Mesenteric fat pad (tissue), 1 donor: ENCODE results near the gene PTMA. TPM values are rescaled to one million over a fixed set of nuclear protein-coding genes. Genes with fewer than 3 reads are reported as not detected.
A peak's percentile ranks its signal among the peaks of the same experiment; 100 is the strongest.
"Not testable (repeated sequence)": the region's sequence is repeated elsewhere in the genome, so short reads cannot be mapped to it uniquely, and the experiment has no call there.

Experiments used
- DNase-seq: peaks from one replicate; pipeline ENCODE4 v3.0.0-alpha.2; 2020; ENCODE audit warnings: low spot score
- total RNA-seq: library from RNA; stranded (reverse); fragmentation: NEBNext Ultra II Directional; extraction: Animal tissue kit (Norgen Biotek cat#: 25700); gene quantifications from one replicate; pipeline ENCODE4 v1.2.1, GENCODE V29; 2021
- donor health status: DM: yes; HTN: yes; CAD: no.

PTMA gene
- total RNA-seq, 1 donor from 2014 or later = 790 TPM

GRCh38 chr2:231714639-231715498, 6.5 kb downstream of the PTMA start:
- no peak for DNase-seq

GRCh38 chr2:231715499-231715837, 7.1 kb downstream of the PTMA start:
- DNase-seq = no peak

GRCh38 chr2:231715988-231716616, 7.8 kb downstream of the PTMA start:
- DNase-seq = no peak

- DNase-seq = no peak
These were observed 8.4 kb downstream of the PTMA start for GRCh38 chr2:231716666-231717280.

- DNase-seq = no peak
These were observed 9.2 kb downstream of the PTMA start for GRCh38 chr2:231717281-231718171.

- DNase-seq = no peak
These were observed 10.5 kb downstream of the PTMA start for GRCh38 chr2:231718799-231719198.

GRCh38 chr2:231720292-231720986, 12.1 kb downstream of the PTMA start:
- DNase-seq = no peak

- no peak for DNase-seq
These were observed 13.0 kb downstream of the PTMA start for GRCh38 chr2:231720987-231721966.

GRCh38 chr2:231722721-231723307, 14.5 kb downstream of the PTMA start:
- DNase-seq = no peak

GRCh38 chr2:231725476-231725875, 17.2 kb downstream of the PTMA start:
- DNase-seq = no peak

- peak; percentile 74 for DNase-seq
These were observed 18.0 kb downstream of the PTMA start for GRCh38 chr2:231726276-231726675.

- DNase-seq = peak; percentile 12
These were observed 19.3 kb downstream of the PTMA start for GRCh38 chr2:231727621-231728020.

- DNase-seq = no peak
These were observed 24.3 kb downstream of the PTMA start for GRCh38 chr2:231732604-231733003.

- DNase-seq = no peak
These were observed 29.4 kb downstream of the PTMA start for GRCh38 chr2:231737761-231738160.

GRCh38 chr2:231743376-231744116, 35.2 kb downstream of the PTMA start:
- no peak for DNase-seq

GRCh38 chr2:231745303-231746038, 37.1 kb downstream of the PTMA start:
- DNase-seq = no peak

GRCh38 chr2:231748153-231748896, 40.0 kb downstream of the PTMA start:
- DNase-seq = not testable (repeated sequence)
